ENCODE measurements around the gene KLHL4. TPM values are rescaled to one million over a fixed set of nuclear protein-coding genes. Genes with fewer than 3 reads are reported as not detected.
"Not testable (repeated sequence)": the region's sequence is repeated elsewhere in the genome, so short reads cannot be mapped to it uniquely, and the experiment has no call there.

KLHL4 gene
- total RNA-seq, 2 donors from 2014 or later, result not detected

- Mint-ChIP-seq H3K27ac (no peak overlapping the region), H3K4me1 (ENCODE audit: low read depth in 2 of 2) (no peaks in the 10 kb centered on the region), H3K27me3 (no peaks in the 10 kb centered on the region), H3K36me3 (peaks cover 4% of the 10 kb centered on the region), H3K4me3 (no peak overlapping the region), H3K9me3 (peaks cover 6% of the 10 kb centered on the region)
- DNase-seq (ENCODE audit: low spot score), result no peak
- no peak for ATAC-seq
These were observed 175.6 kb downstream of the KLHL4 start for GRCh38 chrX:87693204-87693603.

GRCh38 chrX:87697409-87697808 is 179.8 kb downstream of the KLHL4 start:
- H3K4me3 Mint-ChIP-seq, result no peak overlapping the region
- H3K27me3 Mint-ChIP-seq, result peaks cover 0 to 2% of the 10 kb centered on the region in 2 donors
- H3K9me3 Mint-ChIP-seq, result peaks cover 5% of the 10 kb centered on the region
- ATAC-seq, result no peak
- H3K27ac Mint-ChIP-seq, result no peak overlapping the region
- no peaks in the 10 kb centered on the region for H3K4me1 Mint-ChIP-seq (ENCODE audit: low read depth in 2 of 2)
- DNase-seq (ENCODE audit: low spot score), result no peak
- H3K36me3 Mint-ChIP-seq, result no peaks in the 10 kb centered on the region

DNA sequence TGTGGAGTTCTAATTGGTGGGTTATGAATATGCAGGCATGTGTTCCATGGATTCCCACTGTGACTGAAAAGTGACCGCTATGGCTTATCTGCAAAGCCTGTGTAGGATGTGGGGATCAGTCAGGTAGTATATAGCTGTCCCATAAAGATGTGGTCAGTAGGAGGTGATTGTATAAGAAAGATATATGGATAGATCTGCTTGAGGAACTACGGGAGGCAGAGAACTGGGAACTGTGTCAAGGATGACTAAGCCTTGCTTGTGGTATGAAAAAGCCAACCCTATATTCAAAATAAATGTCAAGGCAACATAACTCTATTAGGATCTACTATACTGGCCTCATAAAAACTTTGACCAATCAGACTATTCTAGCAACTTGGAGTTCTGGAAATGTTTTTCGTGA is 185.2 kb downstream of the KLHL4 start:
- Mint-ChIP-seq H3K27me3 (peaks cover 0 to 3% of the 10 kb centered on the region in 2 donors), H3K36me3 (no peaks in the 10 kb centered on the region), H3K9me3 (peaks cover 17% of the 10 kb centered on the region), H3K4me1 (ENCODE audit: low read depth in 2 of 2) (no peaks in the 10 kb centered on the region), H3K27ac (no peak overlapping the region), H3K4me3 (no peak overlapping the region)
- ATAC-seq (no peak), DNase-seq (ENCODE audit: low spot score) (no peak)

DNA sequence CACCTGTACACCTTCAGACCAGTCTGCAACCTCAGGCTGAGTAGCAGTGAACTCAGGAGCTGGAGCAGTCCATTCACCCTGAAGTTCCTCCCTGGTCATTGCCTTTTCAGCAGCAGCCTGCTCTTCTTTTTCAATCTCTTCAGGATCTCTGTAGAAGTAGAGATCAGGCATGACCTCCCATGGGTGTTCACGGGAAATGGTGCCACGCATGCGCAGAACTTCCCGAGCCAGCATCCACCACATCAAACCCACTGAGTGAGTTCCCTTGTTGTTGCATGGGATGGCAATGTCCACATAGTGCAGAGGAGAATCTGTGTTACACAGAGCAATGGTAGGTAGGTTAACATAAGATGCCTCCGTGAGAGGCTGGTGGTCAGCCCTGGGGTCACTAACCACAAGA is 185.9 kb downstream of the KLHL4 start:
- H3K36me3 Mint-ChIP-seq; H3K4me3 Mint-ChIP-seq; DNase-seq (ENCODE audit: low spot score); H3K4me1 Mint-ChIP-seq (ENCODE audit: low read depth in 2 of 2); H3K27ac Mint-ChIP-seq; ATAC-seq; H3K27me3 Mint-ChIP-seq: not testable (repeated sequence)
- peaks cover 17% of the 10 kb centered on the region for H3K9me3 Mint-ChIP-seq

- H3K4me3 Mint-ChIP-seq, result no peak overlapping the region
- no peak overlapping the region for H3K27ac Mint-ChIP-seq
- ATAC-seq (no peak), DNase-seq (ENCODE audit: low spot score) (no peak)
- peaks cover 5% of the 10 kb centered on the region for H3K36me3 Mint-ChIP-seq
- no peaks in the 10 kb centered on the region for H3K4me1 Mint-ChIP-seq (ENCODE audit: low read depth in 2 of 2)
- peaks cover 22% of the 10 kb centered on the region for H3K9me3 Mint-ChIP-seq
- H3K27me3 Mint-ChIP-seq, result peaks cover 0 to 3% of the 10 kb centered on the region in 2 donors
These were observed 188.5 kb downstream of the KLHL4 start for GRCh38 chrX:87706134-87706533.

DNA sequence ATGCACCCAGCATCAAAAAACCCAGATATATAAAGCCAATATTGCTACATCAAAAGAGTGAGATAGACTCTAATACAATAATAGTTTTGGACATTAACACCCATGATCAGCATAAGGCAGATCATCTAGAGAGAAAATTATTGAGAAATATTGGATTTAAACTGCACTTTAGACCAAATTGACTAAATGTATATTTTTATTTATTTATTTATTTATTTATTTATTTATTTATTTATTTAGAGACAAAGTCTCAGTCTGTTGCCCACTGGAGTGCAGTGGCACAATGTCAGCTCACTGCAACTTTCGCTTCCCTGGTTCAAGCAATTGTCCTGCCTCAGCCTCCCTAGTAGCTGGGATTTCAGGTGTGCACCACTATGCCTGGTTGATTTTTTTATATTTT is 193.0 kb downstream of the KLHL4 start:
- Mint-ChIP-seq H3K36me3 (peaks cover 5% of the 10 kb centered on the region), H3K9me3 (peaks cover 16% of the 10 kb centered on the region), H3K27ac (no peak overlapping the region), H3K4me1 (ENCODE audit: low read depth in 2 of 2) (no peaks in the 10 kb centered on the region), H3K4me3 (no peak overlapping the region), H3K27me3 (no peaks in the 10 kb centered on the region)
- no peak for DNase-seq (ENCODE audit: low spot score)
- ATAC-seq, result no peak

Data from natural killer cell treated with Interleukin-12 subunit alpha and Interleukin-12 subunit beta and Interleukin-15 and Interleukin-18, amount 100 ng/mL, for 72 hours (primary cell).